ENCODE measurements around the gene LIPC. TPM values are rescaled to one million over a fixed set of nuclear protein-coding genes. Genes with fewer than 3 reads are reported as not detected.
A peak's percentile ranks its signal among the peaks of the same experiment; 100 is the strongest.

The LIPC gene
- total RNA-seq, 1 donor from 2014 or later = 0.64 TPM

DNA sequence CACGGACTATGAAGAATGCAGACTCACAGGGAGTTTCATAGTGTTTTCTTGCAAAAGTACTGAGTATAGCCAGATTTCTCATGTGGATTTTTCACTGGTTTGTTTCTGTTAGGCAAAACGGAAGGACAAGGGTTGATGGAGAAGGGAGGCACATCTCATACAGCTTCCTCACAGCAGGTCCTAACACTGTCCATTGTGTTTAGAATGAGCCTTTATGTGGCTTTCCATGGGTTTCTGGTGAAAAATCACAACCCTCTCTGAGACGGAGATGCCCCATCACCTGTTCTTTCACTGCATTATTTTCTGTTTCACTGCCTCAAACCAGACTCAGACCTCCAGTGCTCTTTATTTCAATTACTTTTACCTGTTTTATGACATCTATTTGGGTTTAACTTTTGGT, 25.0 kb upstream of the LIPC start:
- no peaks in the 10 kb centered on the region for H3K9me3 ChIP-seq
- no peaks in the 10 kb centered on the region for H3K27me3 ChIP-seq
- H3K36me3 ChIP-seq = no peaks in the 10 kb centered on the region
- H3K4me3 ChIP-seq = no peak overlapping the region
- DNase-seq (no peak), ATAC-seq (no peak)
- intact Hi-C loops (cut with DNase I) = no loop called here
- TF ChIP-seq, protein P1, sequence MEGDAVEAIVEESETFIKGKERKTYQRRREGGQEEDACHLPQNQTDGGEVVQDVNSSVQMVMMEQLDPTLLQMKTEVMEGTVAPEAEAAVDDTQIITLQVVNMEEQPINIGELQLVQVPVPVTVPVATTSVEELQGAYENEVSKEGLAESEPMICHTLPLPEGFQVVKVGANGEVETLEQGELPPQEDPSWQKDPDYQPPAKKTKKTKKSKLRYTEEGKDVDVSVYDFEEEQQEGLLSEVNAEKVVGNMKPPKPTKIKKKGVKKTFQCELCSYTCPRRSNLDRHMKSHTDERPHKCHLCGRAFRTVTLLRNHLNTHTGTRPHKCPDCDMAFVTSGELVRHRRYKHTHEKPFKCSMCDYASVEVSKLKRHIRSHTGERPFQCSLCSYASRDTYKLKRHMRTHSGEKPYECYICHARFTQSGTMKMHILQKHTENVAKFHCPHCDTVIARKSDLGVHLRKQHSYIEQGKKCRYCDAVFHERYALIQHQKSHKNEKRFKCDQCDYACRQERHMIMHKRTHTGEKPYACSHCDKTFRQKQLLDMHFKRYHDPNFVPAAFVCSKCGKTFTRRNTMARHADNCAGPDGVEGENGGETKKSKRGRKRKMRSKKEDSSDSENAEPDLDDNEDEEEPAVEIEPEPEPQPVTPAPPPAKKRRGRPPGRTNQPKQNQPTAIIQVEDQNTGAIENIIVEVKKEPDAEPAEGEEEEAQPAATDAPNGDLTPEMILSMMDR (IDR thresholded peaks at IDR 0.05) = no peak
- no peak overlapping the region for H3K27ac ChIP-seq
- H3K4me1 ChIP-seq = no peaks in the 10 kb centered on the region

DNA sequence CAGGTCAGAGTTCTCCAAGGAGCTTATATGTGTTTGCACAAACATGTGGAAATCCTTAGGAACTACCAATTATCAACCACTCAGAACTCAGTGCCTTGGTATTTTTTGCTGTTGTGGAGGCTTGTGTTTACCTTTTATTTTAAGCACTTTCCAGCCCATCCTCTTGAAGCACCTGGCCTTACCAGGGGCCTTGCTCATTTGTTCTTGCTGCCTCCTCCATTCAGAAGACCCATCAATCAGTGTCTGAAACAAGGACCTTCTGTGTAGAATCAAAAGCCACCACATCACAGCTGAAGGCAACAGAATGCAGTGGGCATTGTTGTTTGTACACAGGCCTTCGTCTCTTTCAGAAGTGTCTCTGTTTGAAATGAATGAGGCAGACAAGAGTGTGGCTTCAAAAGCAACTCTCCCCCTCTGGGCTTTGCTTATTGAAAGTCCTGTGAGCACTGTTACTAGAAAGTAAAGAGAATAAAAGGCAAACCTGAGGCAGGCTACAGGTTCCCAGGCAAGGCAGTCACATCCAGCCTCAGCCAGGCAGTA, 24.5 kb upstream of the LIPC start:
- Histone ChIP-seq H3K27me3 (no peaks in the 10 kb centered on the region), H3K9me3 (no peaks in the 10 kb centered on the region), H3K36me3 (no peaks in the 10 kb centered on the region), H3K27ac (no peak overlapping the region), H3K4me1 (no peaks in the 10 kb centered on the region), H3K4me3 (no peak overlapping the region)
- intact Hi-C loops (cut with DNase I) = no loop called here
- ATAC-seq (no peak), DNase-seq (no peak)
- TF ChIP-seq, protein P1 (IDR thresholded peaks at IDR 0.05) = no peak

DNA sequence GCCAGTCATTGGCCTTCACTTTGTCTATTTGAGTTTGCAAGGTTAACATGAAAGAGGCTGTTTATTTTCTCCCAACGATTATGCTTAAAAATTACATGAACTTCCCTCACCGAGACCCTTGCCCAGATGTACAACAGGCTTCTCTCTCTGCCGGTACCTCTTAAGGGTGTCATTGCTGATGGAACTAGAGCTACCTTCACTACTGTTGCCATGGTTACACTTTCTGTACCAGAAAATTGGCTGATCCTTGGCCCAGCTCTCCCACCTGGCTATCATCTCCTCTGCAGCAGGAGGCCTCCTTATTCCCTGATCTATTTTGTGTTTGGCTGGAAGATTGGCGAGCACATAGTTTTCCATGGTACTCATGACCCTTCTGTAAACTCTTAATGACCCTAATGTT, 24.0 kb upstream of the LIPC start:
- H3K4me3 ChIP-seq = no peak overlapping the region
- intact Hi-C loops (cut with DNase I) = no loop called here

DNA sequence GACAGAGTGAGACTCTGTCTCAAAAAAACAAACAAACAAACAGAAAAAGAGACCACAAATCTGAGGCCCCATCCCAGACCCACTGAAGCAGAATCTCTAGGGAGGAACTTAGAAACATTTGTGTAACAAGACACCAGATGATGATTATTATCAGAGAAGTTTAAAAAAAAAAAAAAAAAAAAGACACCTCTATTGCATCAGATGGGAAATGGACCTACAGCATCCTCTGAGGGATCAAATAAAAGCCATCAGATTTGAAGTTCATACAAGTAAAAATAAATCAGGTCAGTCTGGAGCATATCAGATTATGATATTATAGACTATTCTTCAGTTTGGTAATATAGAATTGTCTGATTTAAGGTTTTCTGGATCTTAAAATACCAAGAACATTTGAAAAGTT, 21.9 kb upstream of the LIPC start:
- H3K27ac ChIP-seq = no peak overlapping the region
- TF ChIP-seq, protein P1 (IDR thresholded peaks at IDR 0.05) = no peak
- no peaks in the 10 kb centered on the region for H3K9me3 ChIP-seq
- H3K4me3 ChIP-seq = peak overlapping the region; percentile 19
- no peak for ATAC-seq
- H3K4me1 ChIP-seq = no peaks in the 10 kb centered on the region
- H3K36me3 ChIP-seq = no peaks in the 10 kb centered on the region
- no peaks in the 10 kb centered on the region for H3K27me3 ChIP-seq
- no peak for DNase-seq
- intact Hi-C loops (cut with DNase I) = no loop called here

More for the DNA sequence above, 24.0 kb upstream of the LIPC start:
- Histone ChIP-seq H3K36me3 (no peaks in the 10 kb centered on the region), H3K9me3 (no peaks in the 10 kb centered on the region), H3K27me3 (no peaks in the 10 kb centered on the region), H3K4me1 (no peaks in the 10 kb centered on the region), H3K27ac (no peak overlapping the region)
- TF ChIP-seq, protein P1 (IDR thresholded peaks at IDR 0.05) = no peak
- ATAC-seq (no peak), DNase-seq (no peak)

DNA sequence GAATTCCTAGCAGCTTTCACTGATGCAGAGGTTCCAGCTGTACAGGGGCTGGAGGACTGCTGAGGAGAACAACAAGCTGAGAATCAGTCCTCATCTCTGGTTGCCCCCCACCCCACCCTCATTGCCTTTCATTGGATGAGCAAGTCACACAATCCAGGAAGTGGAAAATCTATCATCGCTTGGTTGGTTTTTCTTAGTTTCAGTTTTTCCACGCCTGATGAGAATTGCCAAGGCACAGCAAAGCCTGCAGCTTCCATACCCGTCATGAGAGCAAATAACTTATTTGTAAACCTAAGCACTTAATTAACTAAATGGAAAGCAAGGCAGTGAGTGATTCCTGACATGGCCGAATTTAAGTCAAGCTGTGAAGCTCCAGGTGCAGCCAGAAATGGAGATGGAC, 21.4 kb upstream of the LIPC start:
- no peaks in the 10 kb centered on the region for H3K36me3 ChIP-seq
- H3K27ac ChIP-seq = no peak overlapping the region
- no peak for ATAC-seq
- peak overlapping the region; percentile 19 for H3K4me3 ChIP-seq
- H3K9me3 ChIP-seq = no peaks in the 10 kb centered on the region
- no peaks in the 10 kb centered on the region for H3K27me3 ChIP-seq
- TF ChIP-seq, protein P1 (IDR thresholded peaks at IDR 0.05) = no peak
- intact Hi-C loops (cut with DNase I) = no loop called here
- no peaks in the 10 kb centered on the region for H3K4me1 ChIP-seq
- no peak for DNase-seq

DNA sequence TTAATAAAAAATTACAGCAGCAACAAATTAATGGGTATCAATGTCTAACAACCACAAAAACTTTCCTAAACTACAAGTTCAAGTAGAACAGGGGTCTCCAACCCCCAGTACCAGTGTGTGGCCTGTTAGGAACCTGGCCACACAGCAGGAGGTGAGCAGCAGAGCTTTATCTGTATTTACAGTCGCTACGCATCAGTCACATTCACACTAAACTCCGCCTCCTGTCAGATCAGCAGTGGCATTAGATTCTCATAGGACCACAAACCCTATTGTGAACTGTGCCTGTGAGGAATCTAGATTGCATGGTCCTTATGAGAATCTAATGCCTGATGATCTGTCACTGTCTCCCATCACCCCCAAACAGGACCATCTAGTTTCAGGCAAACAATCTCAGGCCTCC, 18.5 kb upstream of the LIPC start:
- no peak overlapping the region for H3K27ac ChIP-seq
- DNase-seq (no peak), ATAC-seq (no peak)
- no peaks in the 10 kb centered on the region for H3K4me1 ChIP-seq
- intact Hi-C loops (cut with DNase I) = no loop called here
- H3K4me3 ChIP-seq = no peak overlapping the region
- no peaks in the 10 kb centered on the region for H3K9me3 ChIP-seq
- H3K36me3 ChIP-seq = no peaks in the 10 kb centered on the region
- H3K27me3 ChIP-seq = no peaks in the 10 kb centered on the region
- TF ChIP-seq, protein P1 (IDR thresholded peaks at IDR 0.05) = no peak

Data from upper lobe of right lung (tissue), 1 donor.